ENCODE data around the gene MAPK8.

GRCh38 chr10:48398261-48398660 lies 91.8 kb downstream of the MAPK8 start:
- no peak for TF ChIP-seq POLR2A (IDR thresholded peaks at IDR 0.05)
- TF ChIP-seq, protein P1, sequence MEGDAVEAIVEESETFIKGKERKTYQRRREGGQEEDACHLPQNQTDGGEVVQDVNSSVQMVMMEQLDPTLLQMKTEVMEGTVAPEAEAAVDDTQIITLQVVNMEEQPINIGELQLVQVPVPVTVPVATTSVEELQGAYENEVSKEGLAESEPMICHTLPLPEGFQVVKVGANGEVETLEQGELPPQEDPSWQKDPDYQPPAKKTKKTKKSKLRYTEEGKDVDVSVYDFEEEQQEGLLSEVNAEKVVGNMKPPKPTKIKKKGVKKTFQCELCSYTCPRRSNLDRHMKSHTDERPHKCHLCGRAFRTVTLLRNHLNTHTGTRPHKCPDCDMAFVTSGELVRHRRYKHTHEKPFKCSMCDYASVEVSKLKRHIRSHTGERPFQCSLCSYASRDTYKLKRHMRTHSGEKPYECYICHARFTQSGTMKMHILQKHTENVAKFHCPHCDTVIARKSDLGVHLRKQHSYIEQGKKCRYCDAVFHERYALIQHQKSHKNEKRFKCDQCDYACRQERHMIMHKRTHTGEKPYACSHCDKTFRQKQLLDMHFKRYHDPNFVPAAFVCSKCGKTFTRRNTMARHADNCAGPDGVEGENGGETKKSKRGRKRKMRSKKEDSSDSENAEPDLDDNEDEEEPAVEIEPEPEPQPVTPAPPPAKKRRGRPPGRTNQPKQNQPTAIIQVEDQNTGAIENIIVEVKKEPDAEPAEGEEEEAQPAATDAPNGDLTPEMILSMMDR (IDR thresholded peaks at IDR 0.05): no peak
- TF ChIP-seq POLR2AphosphoS5 (IDR thresholded peaks at IDR 0.05): no peak
